ENCODE data around the gene LDB1.

The LDB1 gene

DNA sequence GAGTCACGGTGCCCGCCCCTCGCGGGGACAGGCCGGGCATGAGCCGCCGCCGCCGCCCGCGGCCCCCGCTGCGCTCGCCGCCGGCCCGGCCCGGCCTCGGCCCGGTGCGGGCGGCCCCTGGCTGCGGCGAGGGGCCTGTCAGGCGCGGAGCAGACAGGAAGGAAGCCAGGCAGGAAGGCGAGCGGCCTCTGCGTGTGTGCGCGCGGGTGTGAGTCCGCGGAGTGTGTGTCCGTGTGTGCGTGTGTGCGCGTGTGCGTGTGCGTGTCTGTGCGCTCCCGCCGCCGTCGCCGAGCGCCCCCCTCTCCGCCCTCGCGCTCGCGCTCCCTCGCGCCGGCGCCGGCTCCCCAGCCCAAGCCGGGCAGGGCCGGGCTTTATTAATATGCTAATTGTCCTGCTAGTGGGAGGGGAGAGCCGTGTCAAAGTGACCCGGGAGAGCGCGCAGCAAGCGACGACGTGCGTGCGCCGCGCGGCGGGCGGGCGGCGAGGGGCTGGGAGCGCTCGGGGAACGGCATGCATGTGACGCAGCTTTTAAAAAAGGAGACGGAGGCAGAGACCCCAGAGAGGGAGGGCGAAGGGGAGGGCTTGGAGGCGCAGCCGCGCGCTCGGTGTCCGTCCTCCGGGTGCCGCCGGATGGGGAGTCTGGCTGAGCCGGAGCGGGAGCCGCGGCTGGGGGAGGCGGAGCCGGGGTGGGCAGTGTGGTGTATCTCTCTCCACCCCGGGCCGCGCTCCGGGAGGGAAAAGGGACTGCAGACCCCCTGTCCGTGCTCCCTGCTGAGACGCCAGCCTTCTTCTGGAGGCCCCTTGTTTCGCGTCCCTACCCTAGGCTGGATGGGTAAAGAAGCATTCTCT is at the start of gene LDB1:
Gene LDB1, minus strand, starts transcription at position 227 of the 849 bp plus-strand sequence. CDS start 258 bp downstream, outside the sequence.
- no peak for DNase-seq (ENCODE audit: low read depth)
- peak within 1 kb of the TSS; percentile 99 for H3K4me3 ChIP-seq (ENCODE audit: control insufficient read depth, low read depth, low read length)
- TF ChIP-seq, protein P1, sequence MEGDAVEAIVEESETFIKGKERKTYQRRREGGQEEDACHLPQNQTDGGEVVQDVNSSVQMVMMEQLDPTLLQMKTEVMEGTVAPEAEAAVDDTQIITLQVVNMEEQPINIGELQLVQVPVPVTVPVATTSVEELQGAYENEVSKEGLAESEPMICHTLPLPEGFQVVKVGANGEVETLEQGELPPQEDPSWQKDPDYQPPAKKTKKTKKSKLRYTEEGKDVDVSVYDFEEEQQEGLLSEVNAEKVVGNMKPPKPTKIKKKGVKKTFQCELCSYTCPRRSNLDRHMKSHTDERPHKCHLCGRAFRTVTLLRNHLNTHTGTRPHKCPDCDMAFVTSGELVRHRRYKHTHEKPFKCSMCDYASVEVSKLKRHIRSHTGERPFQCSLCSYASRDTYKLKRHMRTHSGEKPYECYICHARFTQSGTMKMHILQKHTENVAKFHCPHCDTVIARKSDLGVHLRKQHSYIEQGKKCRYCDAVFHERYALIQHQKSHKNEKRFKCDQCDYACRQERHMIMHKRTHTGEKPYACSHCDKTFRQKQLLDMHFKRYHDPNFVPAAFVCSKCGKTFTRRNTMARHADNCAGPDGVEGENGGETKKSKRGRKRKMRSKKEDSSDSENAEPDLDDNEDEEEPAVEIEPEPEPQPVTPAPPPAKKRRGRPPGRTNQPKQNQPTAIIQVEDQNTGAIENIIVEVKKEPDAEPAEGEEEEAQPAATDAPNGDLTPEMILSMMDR (IDR thresholded peaks at IDR 0.05; ENCODE audit: control insufficient read depth, insufficient read depth, low read depth, low read length, missing control alignments) = no peak

DNA sequence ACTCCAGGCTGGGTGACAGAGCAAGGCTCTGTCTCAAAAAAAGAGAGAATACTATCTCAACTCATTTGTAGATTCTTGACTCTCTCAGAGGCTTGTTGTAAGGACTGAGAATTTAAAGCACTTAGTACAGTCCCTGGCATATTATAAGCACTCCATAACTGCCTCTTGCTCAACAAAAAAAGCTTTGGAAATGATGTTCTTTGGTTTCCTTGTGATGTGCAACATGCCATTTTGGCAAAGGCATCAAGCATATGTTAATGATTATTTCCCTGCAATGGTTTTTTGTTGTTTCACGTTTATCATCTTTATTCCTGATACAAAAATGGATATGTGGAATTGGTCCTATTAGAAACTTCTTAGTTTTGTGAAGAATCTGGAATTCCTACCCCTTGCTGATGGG is 47.7 kb upstream of the LDB1 start:
- TF ChIP-seq, protein P1 (IDR thresholded peaks at IDR 0.05; ENCODE audit: control insufficient read depth, insufficient read depth, low read depth, low read length, missing control alignments) = no peak
- H3K4me3 ChIP-seq (ENCODE audit: control insufficient read depth, low read depth, low read length) = no peak overlapping the region
- DNase-seq (ENCODE audit: low read depth) = peak; percentile 47

- TF ChIP-seq, protein P1 (IDR thresholded peaks at IDR 0.05; ENCODE audit: control insufficient read depth, insufficient read depth, low read depth, low read length, missing control alignments) = no peak
- no peak overlapping the region for H3K4me3 ChIP-seq (ENCODE audit: control insufficient read depth, low read depth, low read length)
- DNase-seq (ENCODE audit: low read depth) = no peak
These were observed 43.3 kb upstream of the LDB1 start for GRCh38 chr10:102163342-102163989.

DNA sequence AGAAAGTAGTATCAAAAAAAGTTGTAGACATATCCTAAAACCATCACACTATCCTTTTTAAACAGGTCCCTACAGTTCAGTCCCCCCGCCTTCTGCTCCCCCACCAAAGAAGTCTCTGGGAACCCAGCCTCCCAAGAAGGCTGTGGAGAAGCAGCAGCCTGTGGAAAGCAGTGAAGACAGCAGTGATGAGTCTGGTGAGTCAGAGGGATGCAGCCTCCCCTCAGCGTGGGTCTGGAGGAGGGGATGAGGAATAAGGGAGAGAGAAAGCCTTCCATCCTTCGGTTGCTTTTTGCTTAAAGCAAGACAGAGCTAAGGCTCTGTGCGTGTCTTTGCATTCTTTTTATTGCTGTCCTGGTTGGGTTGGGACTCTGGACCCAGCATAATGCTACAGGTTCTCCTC is 39.7 kb upstream of the LDB1 start:
- DNase-seq (ENCODE audit: low read depth) = no peak

GRCh38 chr10:102159051-102159597 is 39.0 kb upstream of the LDB1 start:
- no peak overlapping the region for H3K4me3 ChIP-seq (ENCODE audit: control insufficient read depth, low read depth, low read length)
- TF ChIP-seq, protein P1 (IDR thresholded peaks at IDR 0.05; ENCODE audit: control insufficient read depth, insufficient read depth, low read depth, low read length, missing control alignments) = no peak
- no peak for DNase-seq (ENCODE audit: low read depth)

More for the DNA sequence above, 39.7 kb upstream of the LDB1 start:
- H3K4me3 ChIP-seq (ENCODE audit: control insufficient read depth, low read depth, low read length) = no peak overlapping the region
- TF ChIP-seq, protein P1 (IDR thresholded peaks at IDR 0.05; ENCODE audit: control insufficient read depth, insufficient read depth, low read depth, low read length, missing control alignments) = no peak

- TF ChIP-seq, protein P1 (IDR thresholded peaks at IDR 0.05; ENCODE audit: control insufficient read depth, insufficient read depth, low read depth, low read length, missing control alignments) = no peak
- DNase-seq (ENCODE audit: low read depth) = no peak
- H3K4me3 ChIP-seq (ENCODE audit: control insufficient read depth, low read depth, low read length) = no peak overlapping the region
These were observed 37.1 kb upstream of the LDB1 start for GRCh38 chr10:102157224-102157623.
